ENCODE results near the gene ZNF469. TPM values are rescaled to one million over a fixed set of nuclear protein-coding genes. Genes with fewer than 3 reads are reported as not detected.

The ZNF469 gene
- total RNA-seq, 1 donor from 2014 or later: 28.7 TPM

DNA sequence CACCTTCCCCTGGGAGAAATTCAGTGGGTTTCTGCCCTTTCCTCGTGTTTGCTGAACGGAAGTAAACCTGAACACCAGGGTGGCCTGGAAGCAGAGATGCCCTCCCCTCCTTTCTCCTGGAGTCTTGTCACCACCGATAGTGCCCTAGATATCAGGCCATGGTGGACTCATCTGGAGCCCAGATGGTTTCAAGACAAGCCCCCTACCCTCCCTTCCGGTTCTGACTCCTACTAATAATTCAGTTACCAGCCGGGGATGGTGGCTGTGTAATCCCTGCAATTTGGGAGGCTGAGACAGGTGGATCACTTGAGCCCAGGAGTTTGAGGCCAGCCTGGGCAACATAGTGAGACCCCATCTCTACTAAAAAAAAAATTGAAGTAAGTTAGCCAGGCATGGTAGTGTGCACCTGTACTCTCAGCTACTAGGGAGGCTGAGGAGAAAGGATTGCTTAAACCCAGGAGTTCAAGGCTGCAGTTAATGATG, 2.4 kb downstream of the ZNF469 start:
- no peak overlapping the region for H3K27ac Mint-ChIP-seq
- TF ChIP-seq, protein P1, sequence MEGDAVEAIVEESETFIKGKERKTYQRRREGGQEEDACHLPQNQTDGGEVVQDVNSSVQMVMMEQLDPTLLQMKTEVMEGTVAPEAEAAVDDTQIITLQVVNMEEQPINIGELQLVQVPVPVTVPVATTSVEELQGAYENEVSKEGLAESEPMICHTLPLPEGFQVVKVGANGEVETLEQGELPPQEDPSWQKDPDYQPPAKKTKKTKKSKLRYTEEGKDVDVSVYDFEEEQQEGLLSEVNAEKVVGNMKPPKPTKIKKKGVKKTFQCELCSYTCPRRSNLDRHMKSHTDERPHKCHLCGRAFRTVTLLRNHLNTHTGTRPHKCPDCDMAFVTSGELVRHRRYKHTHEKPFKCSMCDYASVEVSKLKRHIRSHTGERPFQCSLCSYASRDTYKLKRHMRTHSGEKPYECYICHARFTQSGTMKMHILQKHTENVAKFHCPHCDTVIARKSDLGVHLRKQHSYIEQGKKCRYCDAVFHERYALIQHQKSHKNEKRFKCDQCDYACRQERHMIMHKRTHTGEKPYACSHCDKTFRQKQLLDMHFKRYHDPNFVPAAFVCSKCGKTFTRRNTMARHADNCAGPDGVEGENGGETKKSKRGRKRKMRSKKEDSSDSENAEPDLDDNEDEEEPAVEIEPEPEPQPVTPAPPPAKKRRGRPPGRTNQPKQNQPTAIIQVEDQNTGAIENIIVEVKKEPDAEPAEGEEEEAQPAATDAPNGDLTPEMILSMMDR (IDR thresholded peaks at IDR 0.05; ENCODE audit: unreplicated experiment): no peak
- no peaks in the 10 kb centered on the region for H3K9me3 Mint-ChIP-seq
- H3K27me3 Mint-ChIP-seq (ENCODE audit: low read depth): peaks cover 46% of the 10 kb centered on the region
- H3K4me1 Mint-ChIP-seq: peaks cover 8% of the 10 kb centered on the region
- no peaks in the 10 kb centered on the region for H3K36me3 Mint-ChIP-seq
- H3K4me3 Mint-ChIP-seq: peak overlapping the region; percentile 33
- no peak for DNase-seq (ENCODE audit: low spot score in 2 of 2, unreplicated experiment in 2 of 2)

DNA sequence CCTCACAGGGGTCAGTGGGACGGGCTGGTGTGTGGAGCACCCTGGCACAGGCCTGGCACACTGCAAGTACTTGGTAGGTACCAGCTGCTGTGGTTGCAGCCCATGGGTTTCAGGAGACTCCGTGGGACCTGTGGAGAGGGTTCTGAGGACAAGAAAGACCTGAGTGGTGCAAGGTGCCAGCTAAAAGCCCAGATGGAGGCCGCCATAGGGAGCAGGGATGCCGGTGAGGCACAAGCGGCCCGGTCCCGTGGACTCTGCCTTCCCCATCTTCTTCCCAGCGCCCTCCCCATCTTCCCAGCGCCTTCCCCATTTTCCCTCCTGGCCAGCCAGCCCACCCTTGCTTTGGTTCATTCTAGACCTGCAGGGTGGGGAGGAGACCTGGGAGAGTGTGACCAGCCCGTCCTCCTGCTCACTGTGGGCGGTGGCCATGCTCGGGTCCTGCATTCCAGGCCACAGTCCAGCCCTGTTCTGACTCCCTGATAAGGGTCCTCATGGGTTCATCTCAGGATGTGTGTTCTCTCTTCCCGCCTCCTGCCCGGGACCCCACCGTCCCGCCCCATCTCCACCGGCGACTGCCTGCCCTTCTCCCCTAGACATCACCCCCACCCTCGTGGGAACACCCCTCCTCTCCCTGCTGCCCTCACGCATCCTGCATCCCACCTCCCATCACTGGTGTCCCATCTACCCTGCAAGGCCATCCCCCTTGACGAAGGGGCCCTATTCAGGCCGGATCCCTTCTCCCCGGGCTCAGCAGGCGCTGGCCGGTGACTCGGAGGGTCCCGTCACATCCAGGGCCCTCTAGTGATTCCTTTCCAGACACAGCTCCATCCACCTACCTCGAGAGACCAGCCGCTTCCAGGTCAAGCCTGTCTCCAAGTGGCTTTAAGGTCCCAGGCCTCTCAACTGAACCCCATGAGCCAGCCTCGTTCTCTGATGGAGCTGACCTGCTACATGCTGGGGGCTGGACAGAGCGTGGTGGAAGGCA, 3.4 kb downstream of the ZNF469 start:
- Mint-ChIP-seq H3K9me3 (no peaks in the 10 kb centered on the region), H3K27ac (no peak overlapping the region), H3K4me3 (no peak overlapping the region), H3K36me3 (no peaks in the 10 kb centered on the region), H3K4me1 (peaks cover 8% of the 10 kb centered on the region), H3K27me3 (ENCODE audit: low read depth) (peaks cover 52% of the 10 kb centered on the region)
- TF ChIP-seq, protein P1 (IDR thresholded peaks at IDR 0.05; ENCODE audit: unreplicated experiment): no peak
- no peak for DNase-seq (ENCODE audit: low spot score in 2 of 2, unreplicated experiment in 2 of 2)

DNA sequence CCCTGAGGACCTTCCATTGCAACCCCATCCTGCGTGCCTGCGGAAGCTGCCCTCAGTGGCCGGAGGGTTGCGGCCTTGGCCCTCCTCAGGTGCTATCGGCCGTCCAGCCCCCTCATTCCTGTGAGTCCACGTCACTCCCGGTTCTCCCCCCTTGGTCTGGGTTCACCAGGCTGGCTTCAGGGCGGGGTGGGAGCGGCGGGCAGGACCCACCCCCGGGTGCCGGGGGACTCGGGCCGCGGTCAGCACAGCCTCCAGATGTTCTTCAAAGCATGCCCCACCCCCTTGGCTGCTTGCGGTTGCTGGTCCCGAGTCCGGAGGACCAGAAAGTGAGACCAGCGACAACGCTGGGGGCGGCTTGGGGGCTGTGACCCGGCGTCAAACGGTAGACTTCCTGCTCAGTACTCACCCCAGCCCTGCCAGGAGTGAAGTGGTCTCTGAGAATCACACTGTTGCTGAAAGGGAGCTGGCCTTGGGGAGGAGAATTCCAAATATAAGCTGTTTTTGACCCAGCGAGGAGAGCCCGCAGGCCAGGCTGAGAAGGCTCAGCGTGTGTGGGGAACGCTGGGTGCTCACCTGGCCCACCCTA, 4.5 kb downstream of the ZNF469 start:
- H3K36me3 Mint-ChIP-seq: no peaks in the 10 kb centered on the region
- no peaks in the 10 kb centered on the region for H3K9me3 Mint-ChIP-seq
- H3K27me3 Mint-ChIP-seq (ENCODE audit: low read depth): peaks cover 56% of the 10 kb centered on the region
- peaks cover 7% of the 10 kb centered on the region for H3K4me1 Mint-ChIP-seq
- DNase-seq (ENCODE audit: low spot score in 2 of 2, unreplicated experiment in 2 of 2): no peak
- no peak overlapping the region for H3K27ac Mint-ChIP-seq
- H3K4me3 Mint-ChIP-seq: no peak overlapping the region
- TF ChIP-seq, protein P1 (IDR thresholded peaks at IDR 0.05; ENCODE audit: unreplicated experiment): no peak

DNA sequence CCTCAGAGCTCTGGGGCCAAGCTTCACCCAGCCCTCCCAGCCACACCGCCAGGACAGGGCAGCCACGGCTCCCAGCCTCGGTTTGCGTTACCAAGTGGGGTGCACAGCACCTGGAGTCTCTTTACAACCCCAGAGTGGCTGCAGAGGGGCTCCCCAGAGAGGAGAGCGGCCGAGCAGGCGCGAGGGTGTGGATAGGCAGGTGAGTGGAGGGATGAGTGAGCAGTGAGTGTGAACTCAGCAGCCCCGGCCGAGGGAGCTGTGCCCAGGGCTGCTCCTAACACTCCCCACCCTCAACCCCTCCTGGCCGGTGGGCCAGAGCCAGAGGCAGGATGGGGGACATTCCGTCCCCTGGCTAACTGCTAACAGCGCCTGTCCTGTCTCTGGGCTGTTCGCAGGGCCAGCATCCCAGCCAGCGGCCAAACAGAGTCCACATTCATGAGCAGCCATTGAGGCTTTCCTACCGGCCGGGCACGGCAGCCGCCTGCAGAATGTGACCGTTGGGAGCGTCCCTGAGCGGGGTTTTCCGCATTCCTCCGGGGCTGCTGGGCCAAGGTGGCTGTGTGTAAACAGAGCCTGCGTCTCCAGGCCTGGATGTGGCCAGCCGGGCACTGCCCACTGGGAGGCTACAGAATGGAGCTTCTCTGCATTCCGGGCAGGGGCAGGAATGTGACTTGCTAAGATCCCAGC, 5.3 kb downstream of the ZNF469 start:
- TF ChIP-seq, protein P1 (IDR thresholded peaks at IDR 0.05; ENCODE audit: unreplicated experiment): no peak
- Mint-ChIP-seq H3K27ac (no peak overlapping the region), H3K36me3 (no peaks in the 10 kb centered on the region), H3K27me3 (ENCODE audit: low read depth) (peaks cover 63% of the 10 kb centered on the region), H3K9me3 (no peaks in the 10 kb centered on the region), H3K4me1 (peaks cover 3% of the 10 kb centered on the region), H3K4me3 (no peak overlapping the region)
- DNase-seq (ENCODE audit: low spot score in 2 of 2, unreplicated experiment in 2 of 2): no peak

DNA sequence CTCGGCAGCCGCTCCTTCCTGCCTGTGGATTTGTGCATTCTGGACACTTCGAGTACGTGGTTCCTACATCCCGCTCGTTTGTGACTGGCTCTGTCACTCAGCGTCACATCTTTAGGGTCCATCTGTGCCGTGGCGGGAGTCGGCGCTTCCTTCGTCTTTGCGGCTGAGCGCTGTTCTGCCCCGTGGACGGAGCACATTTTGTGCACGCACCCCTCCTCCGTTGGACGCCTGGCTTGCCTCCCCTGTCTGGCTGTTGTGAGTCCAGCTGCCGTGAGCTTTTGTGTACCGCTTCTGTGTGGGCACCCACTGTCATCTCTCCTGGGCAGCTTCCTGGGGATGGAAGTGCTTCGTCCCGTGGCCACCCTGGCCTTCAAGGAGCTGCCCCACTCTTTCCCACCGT, 6.4 kb downstream of the ZNF469 start:
- H3K27me3 Mint-ChIP-seq (ENCODE audit: low read depth): peaks cover 59% of the 10 kb centered on the region
- H3K27ac Mint-ChIP-seq: no peak overlapping the region
- no peaks in the 10 kb centered on the region for H3K36me3 Mint-ChIP-seq
- TF ChIP-seq, protein P1 (IDR thresholded peaks at IDR 0.05; ENCODE audit: unreplicated experiment): no peak
- no peaks in the 10 kb centered on the region for H3K9me3 Mint-ChIP-seq
- no peak overlapping the region for H3K4me3 Mint-ChIP-seq
- H3K4me1 Mint-ChIP-seq: peaks cover 2% of the 10 kb centered on the region
- DNase-seq (ENCODE audit: low spot score in 2 of 2, unreplicated experiment in 2 of 2): no peak

All from mesothelial cell of epicardium (in vitro differentiated cells).